ENCODE data around the gene NKIRAS1.

GRCh38 chr3:23961913-23962312 is 45.1 kb upstream of the NKIRAS1 start:
- no peak for TF ChIP-seq CTCF (IDR thresholded peaks at IDR 0.05)
- no peak for TF ChIP-seq EZH2 (IDR thresholded peaks at IDR 0.05; ENCODE audit: borderline replicate concordance, insufficient read depth, low read depth, low read length, poor library complexity, severe bottlenecking)

Data from B cell (primary cell).